ENCODE data around the gene MRPL43.

DNA sequence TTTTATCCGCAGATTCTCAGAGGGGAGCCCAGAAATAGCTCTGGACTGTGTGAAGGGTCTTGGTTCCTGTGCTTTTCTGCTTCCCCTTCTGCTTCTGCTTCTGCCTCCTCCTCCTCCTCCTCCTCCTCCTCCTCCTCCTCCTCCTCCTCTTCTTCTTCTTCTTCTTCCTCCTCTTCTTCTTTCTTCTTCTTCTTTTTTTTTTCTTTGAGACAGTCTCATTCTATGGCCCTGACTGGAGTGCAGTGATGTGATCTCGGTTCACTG lies 32.1 kb upstream of the MRPL43 start:
- TF ChIP-seq CTCF (IDR thresholded peaks at IDR 0.05) (no peak), POLR2A (IDR thresholded peaks at IDR 0.05) (no peak), EP300 (IDR thresholded peaks at IDR 0.05) (no peak)

Measured in ovary (tissue), 3 donors.